Mesendoderm (in vitro differentiated cells): ENCODE measurements around the gene HMG20B.
A peak's percentile ranks its signal among the peaks of the same experiment; 100 is the strongest.

Experiments
- DNase-seq: peaks from one replicate; pipeline ENCODE4 v3.0.0; 2013
- H2AK5ac ChIP-seq: 2 replicates; pipeline ENCODE4 v1.6.1; 2013; ENCODE audit warnings: low read length, inconsistent platforms
- H2BK120ac ChIP-seq: 2 replicates; pipeline ENCODE4 v1.6.1; 2013; ENCODE audit warnings: low read depth, mild to moderate bottlenecking, low read length, moderate library complexity, mixed read lengths
- H2BK15ac ChIP-seq: replicated peaks from 2 replicates; pipeline ENCODE4 v1.6.1; 2013; ENCODE audit warnings: low read depth, mild to moderate bottlenecking, moderate library complexity
- H2BK5ac ChIP-seq: 2 replicates; pipeline ENCODE4 v1.6.1; 2013; ENCODE audit warnings: low read length, inconsistent platforms
- H3K18ac ChIP-seq: 2 replicates; pipeline ENCODE4 v1.6.1; 2013; ENCODE audit warnings: mild to moderate bottlenecking, low read length, mixed read lengths
- H3K23ac ChIP-seq: one replicate; pipeline ENCODE4 v1.6.1; 2013; ENCODE audit warnings: low read length
- H3K27ac ChIP-seq: 2 replicates; pipeline ENCODE4 v1.5.1; 2013; ENCODE audit warnings: low read depth, mild to moderate bottlenecking, inconsistent platforms, low read length, moderate library complexity
- H3K27me3 ChIP-seq: 2 replicates; pipeline ENCODE4 v1.6.1; 2013; ENCODE audit warnings: low read length, control low read depth, mild to moderate bottlenecking, inconsistent platforms; ENCODE audit not compliant: insufficient read depth, poor library complexity
- H3K36me3 ChIP-seq: 2 replicates; pipeline ENCODE4 v1.6.1; 2013; ENCODE audit warnings: low read length, inconsistent platforms; ENCODE audit not compliant: control insufficient read depth, insufficient read depth
- H3K4ac ChIP-seq: one replicate; pipeline ENCODE4 v1.6.1; 2013; ENCODE audit warnings: low read depth, mild to moderate bottlenecking, low read length, moderate library complexity
- H3K4me1 ChIP-seq: 2 replicates; pipeline ENCODE4 v1.6.1; 2013; ENCODE audit warnings: low read depth, low read length, inconsistent platforms; ENCODE audit not compliant: control insufficient read depth
- H3K4me2 ChIP-seq: 2 replicates; pipeline ENCODE4 v1.6.1; 2013; ENCODE audit warnings: low read length
- H3K4me3 ChIP-seq: 2 replicates; pipeline ENCODE4 v1.5.1; 2013; ENCODE audit warnings: mild to moderate bottlenecking, low read length
- H3K56ac ChIP-seq: one replicate; pipeline ENCODE4 v1.6.1; 2013; ENCODE audit warnings: low read length
- H3K79me1 ChIP-seq: 2 replicates; pipeline ENCODE4 v1.6.1; 2013; ENCODE audit warnings: low read length, inconsistent platforms
- H3K79me2 ChIP-seq: 2 replicates; pipeline ENCODE4 v1.6.1; 2013; ENCODE audit warnings: mild to moderate bottlenecking, low read length; ENCODE audit not compliant: control insufficient read depth, insufficient read depth
- H3K9ac ChIP-seq: 2 replicates; pipeline ENCODE4 v1.6.1; 2013; ENCODE audit warnings: low read length, inconsistent platforms
- H4K5ac ChIP-seq: one replicate; pipeline ENCODE4 v1.6.1; 2013; ENCODE audit warnings: low read length
- H4K8ac ChIP-seq: one replicate; pipeline ENCODE4 v1.6.1; 2013; ENCODE audit warnings: low read depth, mild to moderate bottlenecking, control low read depth, low read length, moderate library complexity
- WGBS: extraction: QIAGEN DNeasy Blood & Tissue Kit; methylation state at CpG from one replicate; pipeline ENCODE4 v1.1.7; 2013; ENCODE audit warnings: low lambda C conversion rate, missing lambda C conversion rate; ENCODE audit not compliant: insufficient coverage; ENCODE audit errors: extremely low coverage; 5-methylcytosine and 5-hydroxymethylcytosine counted together

Gene HMG20B

DNA sequence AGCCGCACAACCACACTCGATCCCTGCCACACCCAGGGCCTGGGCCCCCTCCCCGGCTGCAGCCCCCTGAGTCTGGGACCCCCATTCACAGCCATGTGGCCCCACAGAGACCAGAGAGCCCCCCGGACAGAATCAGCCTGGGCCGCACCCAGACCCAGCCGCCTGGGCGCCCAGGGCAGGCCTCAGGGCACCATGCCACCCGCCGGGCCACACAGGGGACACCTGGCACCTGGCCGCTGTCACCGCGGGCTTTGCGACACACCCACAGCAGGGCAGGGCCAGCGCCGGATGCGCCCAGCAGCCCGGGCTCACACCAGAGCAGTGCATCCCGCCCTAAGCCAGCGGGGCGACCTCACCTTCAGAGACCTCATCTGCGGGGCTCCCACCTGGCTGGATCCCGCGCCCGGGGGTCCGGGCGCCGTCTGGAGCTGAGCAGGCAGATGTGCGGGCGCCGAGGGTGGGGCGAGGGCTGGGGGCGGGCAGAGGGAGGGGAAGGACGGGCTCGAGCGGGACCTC, 33.5 kb downstream of the HMG20B start:
- peak overlapping the region; percentile 15 for H3K18ac ChIP-seq
- no peak overlapping the region for H2AK5ac ChIP-seq
- H3K4me1 ChIP-seq = peaks cover 4% of the 10 kb centered on the region
- no peak overlapping the region for H4K8ac ChIP-seq
- peak overlapping the region; percentile 37 for H3K4me2 ChIP-seq
- H3K36me3 ChIP-seq = no peaks in the 10 kb centered on the region
- no peak overlapping the region for H3K4ac ChIP-seq
- H3K79me1 ChIP-seq = no peaks in the 10 kb centered on the region
- no CpG with 5 or more reads among the region's 35 CpGs for WGBS
- H3K79me2 ChIP-seq = no peaks in the 10 kb centered on the region
- H3K9ac ChIP-seq = peak overlapping the region; percentile 20
- no peaks in the 10 kb centered on the region for H3K27me3 ChIP-seq
- DNase-seq = peak; percentile 34
- no peak overlapping the region for H2BK120ac ChIP-seq
- H2BK15ac ChIP-seq = no peak overlapping the region
- H3K56ac ChIP-seq = peak overlapping the region; percentile 89
- no peak overlapping the region for H4K5ac ChIP-seq
- no peak overlapping the region for H2BK5ac ChIP-seq
- H3K27ac ChIP-seq = no peak overlapping the region
- H3K23ac ChIP-seq = no peak overlapping the region
- no peak overlapping the region for H3K4me3 ChIP-seq

GRCh38 chr19:3606690-3607289, 34.0 kb downstream of the HMG20B start, which contains the start of gene TBXA2R:
Gene TBXA2R (minus strand): TSS chr19:3606875. CDS start chr19:3600634, 6,241 bp downstream.
- Histone ChIP-seq H3K56ac (peak within 1 kb of the TSS; percentile 89), H2BK120ac (no peak within 1 kb of the TSS), H3K4me3 (no peak within 1 kb of the TSS), H3K27me3 (no peaks in the 10 kb centered on the region), H4K5ac (no peak within 1 kb of the TSS), H2BK15ac (no peak within 1 kb of the TSS), H3K4me1 (peaks cover 4% of the 10 kb centered on the region), H3K79me2 (no peaks in the 10 kb centered on the region), H3K27ac (no peak within 1 kb of the TSS), H2BK5ac (no peak within 1 kb of the TSS), H3K23ac (no peak within 1 kb of the TSS), H3K18ac (peak within 1 kb of the TSS; percentile 15), H3K79me1 (no peaks in the 10 kb centered on the region), H3K36me3 (peaks cover 1% of the 10 kb centered on the region), H3K4me2 (peak within 1 kb of the TSS; percentile 84), H3K9ac (peak within 1 kb of the TSS; percentile 63), H3K4ac (peak within 1 kb of the TSS; percentile 22), H2AK5ac (no peak within 1 kb of the TSS), H4K8ac (no peak within 1 kb of the TSS)
- WGBS = no CpG with 5 or more reads among the region's 46 CpGs
- peak; percentile 49 for DNase-seq

- H3K4me1 ChIP-seq = peaks cover 4% of the 10 kb centered on the region
- H3K4me3 ChIP-seq = no peak overlapping the region
- H3K27ac ChIP-seq = no peak overlapping the region
- H3K36me3 ChIP-seq = peaks cover 2% of the 10 kb centered on the region
- peak overlapping the region; percentile 84 for H3K4me2 ChIP-seq
- no peaks in the 10 kb centered on the region for H3K79me1 ChIP-seq
- no peaks in the 10 kb centered on the region for H3K79me2 ChIP-seq
- DNase-seq = peak; percentile 87
- WGBS = no CpG with 5 or more reads among the region's 22 CpGs
- H3K18ac ChIP-seq = no peak overlapping the region
- no peak overlapping the region for H4K8ac ChIP-seq
- peak overlapping the region; percentile 63 for H3K9ac ChIP-seq
- H4K5ac ChIP-seq = no peak overlapping the region
- no peak overlapping the region for H2BK120ac ChIP-seq
- H2BK5ac ChIP-seq = no peak overlapping the region
- no peak overlapping the region for H2AK5ac ChIP-seq
- peak overlapping the region; percentile 57 for H3K56ac ChIP-seq
- H2BK15ac ChIP-seq = no peak overlapping the region
- H3K23ac ChIP-seq = no peak overlapping the region
- H3K27me3 ChIP-seq = no peaks in the 10 kb centered on the region
- peak overlapping the region; percentile 22 for H3K4ac ChIP-seq
Measured at GRCh38 chr19:3607303-3608078, 34.7 kb downstream of the HMG20B start.

DNA sequence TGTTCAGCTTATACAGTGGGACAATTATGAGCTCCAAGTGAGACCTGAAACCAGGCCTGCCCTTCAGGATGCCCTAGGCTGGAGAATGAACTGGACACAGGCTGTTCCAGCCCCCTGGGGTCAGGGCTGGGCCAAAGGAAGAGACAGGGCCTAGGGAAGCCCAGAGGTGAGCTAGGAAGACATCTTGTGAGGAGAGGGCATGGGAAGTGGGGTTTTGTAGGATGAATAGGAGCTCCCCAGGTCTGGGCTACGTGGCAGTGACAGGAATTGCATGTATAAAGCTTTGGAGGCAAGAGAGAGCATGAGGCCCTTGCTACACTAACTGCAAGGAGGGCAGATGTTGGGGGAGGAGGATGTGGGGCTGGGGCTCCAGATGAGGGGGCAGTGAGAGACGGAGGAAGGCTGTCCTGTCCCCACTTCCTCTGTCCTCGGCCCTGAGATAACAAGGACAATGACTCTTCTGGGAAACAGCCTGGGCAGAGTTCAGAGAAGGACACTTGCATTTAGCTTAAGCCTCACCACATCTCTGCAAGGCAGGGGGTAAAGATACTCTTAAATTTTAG, 35.4 kb downstream of the HMG20B start:
- Histone ChIP-seq H3K27ac (no peak overlapping the region), H3K79me2 (no peaks in the 10 kb centered on the region), H3K4me1 (peaks cover 4% of the 10 kb centered on the region), H2AK5ac (peak overlapping the region; percentile 44), H3K79me1 (no peaks in the 10 kb centered on the region), H3K23ac (no peak overlapping the region), H3K27me3 (no peaks in the 10 kb centered on the region), H3K9ac (peak overlapping the region; percentile 4), H4K5ac (no peak overlapping the region), H3K4ac (no peak overlapping the region), H2BK120ac (no peak overlapping the region), H3K56ac (peak overlapping the region; percentile 36), H2BK5ac (no peak overlapping the region), H2BK15ac (no peak overlapping the region), H3K4me3 (no peak overlapping the region), H3K4me2 (no peak overlapping the region), H3K18ac (no peak overlapping the region), H4K8ac (no peak overlapping the region), H3K36me3 (peaks cover 2% of the 10 kb centered on the region)
- WGBS = no CpG with 5 or more reads among the region's 3 CpGs
- no peak for DNase-seq

DNA sequence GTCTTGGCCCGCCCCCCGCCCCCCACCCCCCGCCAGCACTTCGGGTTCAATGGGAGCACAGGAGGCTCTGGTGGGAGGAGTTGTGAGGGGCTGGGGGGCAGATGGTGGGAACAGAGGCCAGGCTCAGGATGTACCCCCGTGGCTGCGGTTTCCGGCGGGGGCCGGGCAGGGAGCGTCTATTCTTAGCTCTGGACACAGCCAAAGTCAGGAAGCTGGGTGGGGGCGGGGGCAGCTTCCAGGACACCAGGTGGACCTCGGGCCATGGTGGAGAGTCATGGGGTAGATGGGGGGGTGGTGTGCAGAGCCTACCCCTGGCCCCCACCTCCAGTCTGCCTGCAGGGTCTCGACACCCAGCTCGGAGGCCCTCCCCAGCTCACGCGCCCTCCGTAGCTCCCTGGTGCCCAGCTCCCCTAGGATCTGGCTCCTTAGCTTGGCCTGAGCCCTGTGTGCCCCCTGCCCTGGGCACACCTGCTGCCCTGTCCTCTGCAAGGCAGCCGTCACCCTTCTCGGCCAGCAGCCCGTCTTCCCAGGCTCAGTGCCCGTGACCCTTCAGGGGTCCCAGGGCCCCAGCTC, 36.1 kb downstream of the HMG20B start:
- no peak overlapping the region for H4K5ac ChIP-seq
- no peak overlapping the region for H2BK5ac ChIP-seq
- DNase-seq = no peak
- peaks cover 2% of the 10 kb centered on the region for H3K36me3 ChIP-seq
- WGBS = no CpG with 5 or more reads among the region's 21 CpGs
- no peak overlapping the region for H3K4ac ChIP-seq
- no peak overlapping the region for H3K56ac ChIP-seq
- H3K27ac ChIP-seq = no peak overlapping the region
- no peaks in the 10 kb centered on the region for H3K79me1 ChIP-seq
- no peak overlapping the region for H3K18ac ChIP-seq
- no peaks in the 10 kb centered on the region for H3K79me2 ChIP-seq
- H2BK15ac ChIP-seq = no peak overlapping the region
- no peak overlapping the region for H4K8ac ChIP-seq
- no peaks in the 10 kb centered on the region for H3K27me3 ChIP-seq
- H3K9ac ChIP-seq = no peak overlapping the region
- no peak overlapping the region for H2BK120ac ChIP-seq
- no peak overlapping the region for H2AK5ac ChIP-seq
- H3K4me3 ChIP-seq = no peak overlapping the region
- H3K4me1 ChIP-seq = peaks cover 4% of the 10 kb centered on the region
- no peak overlapping the region for H3K23ac ChIP-seq
- no peak overlapping the region for H3K4me2 ChIP-seq
